CD4-positive, alpha-beta T cell treated with Interleukin-10 for 1 hour (primary cell): ENCODE results near the gene PDGFC.
"Not testable (repeated sequence)": the region's sequence is repeated elsewhere in the genome, so short reads cannot be mapped to it uniquely, and the experiment has no call there.

Experiments
- DNase-seq: peaks from one replicate; pipeline ENCODE4 v3.0.0-alpha.2; 2020

Gene PDGFC

GRCh38 chr4:156949373-156949814, 22.2 kb downstream of the PDGFC start:
- no peak for DNase-seq

DNA sequence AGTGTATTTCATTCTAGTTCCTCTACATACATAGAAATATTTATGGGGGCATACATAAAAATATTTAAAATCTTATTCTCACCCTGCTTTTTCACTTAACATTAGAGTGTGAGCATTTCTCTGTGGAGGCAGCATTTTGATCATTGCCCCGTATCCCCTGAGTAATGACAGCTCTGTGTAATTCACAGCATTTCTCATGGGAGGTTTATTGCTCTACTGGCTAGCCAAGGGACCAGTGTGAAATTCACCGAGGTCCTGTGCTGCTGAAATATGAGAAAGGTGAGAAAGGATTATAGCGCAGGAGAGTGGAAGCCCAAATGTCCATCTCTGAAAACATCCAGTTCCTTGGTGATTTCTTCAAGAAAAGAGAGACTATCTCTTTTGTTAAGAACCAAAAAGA, 22.9 kb downstream of the PDGFC start:
- DNase-seq = no peak

- DNase-seq = no peak
Measured at GRCh38 chr4:156948133-156948532, 23.5 kb downstream of the PDGFC start.

GRCh38 chr4:156946516-156947424, 24.8 kb downstream of the PDGFC start:
- no peak for DNase-seq

- DNase-seq = no peak
Measured at GRCh38 chr4:156945532-156945931, 26.1 kb downstream of the PDGFC start.

DNA sequence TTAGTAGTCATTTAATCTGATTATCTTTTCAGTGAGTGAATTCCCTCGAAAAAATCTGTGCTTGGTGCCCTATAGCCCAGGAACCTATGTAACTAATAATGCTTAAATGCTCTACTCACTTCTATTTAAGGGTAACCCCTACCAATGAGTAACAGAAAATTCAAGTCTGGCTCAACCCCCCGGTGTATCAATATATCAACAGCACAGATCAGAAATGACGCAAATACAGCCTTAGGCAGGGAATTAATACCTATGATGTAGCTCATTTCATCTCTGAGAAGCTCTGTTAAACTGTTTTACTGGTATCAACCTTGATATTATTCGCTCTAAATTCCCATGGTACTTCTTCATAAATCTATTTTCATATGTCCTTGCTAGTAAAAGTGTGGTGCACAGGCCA, 28.6 kb downstream of the PDGFC start:
- DNase-seq = no peak

GRCh38 chr4:156941940-156942548, 29.6 kb downstream of the PDGFC start:
- DNase-seq = no peak

GRCh38 chr4:156939801-156940200, 31.8 kb downstream of the PDGFC start:
- no peak for DNase-seq

- no peak for DNase-seq
Measured at GRCh38 chr4:156939139-156939538, 32.5 kb downstream of the PDGFC start.

GRCh38 chr4:156934259-156934635, 37.4 kb downstream of the PDGFC start:
- no peak for DNase-seq

- no peak for DNase-seq
Measured at GRCh38 chr4:156933633-156934258, 37.9 kb downstream of the PDGFC start.

DNA sequence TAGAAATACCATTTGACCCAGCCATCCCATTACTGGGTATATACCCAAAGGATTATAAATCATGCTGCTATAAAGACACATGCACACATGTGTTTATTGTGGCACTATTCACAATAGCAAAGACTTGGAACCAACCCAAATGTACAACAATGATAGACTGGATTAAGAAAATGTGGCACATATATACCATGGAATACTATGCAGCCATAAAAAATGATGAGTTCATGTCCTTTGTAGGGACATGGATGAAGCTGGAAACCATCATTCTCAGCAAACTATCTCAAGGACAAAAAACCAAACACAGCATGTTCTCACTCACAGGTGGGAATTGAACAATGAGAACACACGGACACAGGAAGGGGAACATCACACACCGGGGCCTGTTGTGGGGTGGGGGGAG, 39.2 kb downstream of the PDGFC start:
- not testable (repeated sequence) for DNase-seq

DNA sequence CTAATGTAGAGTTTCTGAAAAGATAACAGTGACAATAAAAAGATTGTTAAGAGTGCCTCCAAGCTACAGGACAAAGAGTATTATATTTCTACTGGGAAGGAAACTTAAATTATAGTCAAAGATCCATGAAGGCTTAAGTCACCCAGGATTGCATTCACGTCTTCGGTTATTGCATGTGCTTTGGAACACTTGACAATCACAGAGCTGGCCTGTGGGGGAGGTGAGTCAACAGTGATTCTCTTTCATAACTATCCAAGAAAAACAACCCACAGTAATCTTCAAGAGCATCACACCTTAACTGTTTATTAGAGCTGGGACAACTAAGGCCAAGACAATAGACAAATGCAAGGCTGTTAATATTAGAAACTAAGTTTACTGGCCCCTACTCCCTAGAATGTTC, 40.3 kb downstream of the PDGFC start:
- DNase-seq = no peak

GRCh38 chr4:156929386-156930105, 42.1 kb downstream of the PDGFC start:
- DNase-seq = no peak

GRCh38 chr4:156924774-156925315, 46.8 kb downstream of the PDGFC start:
- DNase-seq = no peak

DNA sequence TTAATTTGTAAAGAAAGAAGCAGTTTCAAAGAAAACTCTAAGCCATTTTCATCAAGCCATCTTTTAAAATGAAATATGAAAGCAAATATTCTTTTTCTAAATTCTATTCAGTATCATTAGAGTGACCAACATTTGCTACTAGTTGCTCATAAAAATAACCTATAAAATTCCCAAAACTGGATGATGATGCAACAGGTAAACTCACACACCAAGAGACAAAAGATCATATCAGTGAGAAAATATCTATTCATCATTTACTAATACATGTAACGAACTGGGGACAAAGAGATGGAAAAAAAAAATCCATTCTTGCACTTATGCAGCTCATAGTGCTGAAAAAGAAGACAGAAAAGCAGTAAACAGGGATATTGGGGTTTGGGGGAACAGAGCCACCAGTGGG, 48.1 kb downstream of the PDGFC start:
- no peak for DNase-seq

DNA sequence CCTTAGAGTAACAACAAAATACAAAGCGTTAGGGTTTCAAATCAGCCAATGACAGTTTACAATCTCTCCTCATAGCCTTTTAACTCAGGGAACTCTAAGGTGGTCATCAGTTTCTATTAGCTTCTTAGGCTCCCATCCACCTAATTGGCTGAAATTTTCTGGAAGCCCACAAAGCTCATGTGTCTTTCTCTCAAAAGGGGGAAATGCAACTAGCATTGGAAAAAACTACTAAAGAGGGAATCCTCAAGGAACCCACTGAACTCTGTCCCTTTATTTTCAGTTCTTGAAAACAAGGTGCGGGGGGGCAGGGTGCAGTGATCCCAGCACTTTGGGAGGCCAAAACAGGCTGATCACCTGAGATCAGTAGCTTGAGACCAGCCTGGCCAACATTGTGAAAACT, 56.4 kb downstream of the PDGFC start:
- DNase-seq = no peak

- no peak for DNase-seq
Measured at GRCh38 chr4:156913234-156913633, 58.4 kb downstream of the PDGFC start.

DNA sequence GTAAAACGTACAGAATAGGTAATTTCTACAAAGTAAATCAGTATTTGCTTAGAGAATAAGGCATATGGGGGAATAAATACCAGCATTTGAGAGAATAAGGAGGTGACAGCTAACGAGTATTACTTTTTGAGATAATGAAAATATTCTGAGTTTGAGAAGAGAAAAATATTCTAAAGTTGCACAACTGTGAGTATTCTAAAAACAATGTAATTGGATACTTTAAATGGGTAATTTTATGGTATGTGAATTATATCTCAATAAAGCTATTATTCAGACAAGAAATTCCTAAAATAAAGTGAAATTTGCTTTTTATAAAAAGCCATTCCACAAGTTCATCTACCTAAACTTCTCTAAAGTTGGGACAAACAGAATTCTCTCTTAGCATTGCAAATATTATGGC, 62.6 kb downstream of the PDGFC start:
- no peak for DNase-seq

GRCh38 chr4:156906325-156906724, 65.3 kb downstream of the PDGFC start:
- DNase-seq = no peak

DNA sequence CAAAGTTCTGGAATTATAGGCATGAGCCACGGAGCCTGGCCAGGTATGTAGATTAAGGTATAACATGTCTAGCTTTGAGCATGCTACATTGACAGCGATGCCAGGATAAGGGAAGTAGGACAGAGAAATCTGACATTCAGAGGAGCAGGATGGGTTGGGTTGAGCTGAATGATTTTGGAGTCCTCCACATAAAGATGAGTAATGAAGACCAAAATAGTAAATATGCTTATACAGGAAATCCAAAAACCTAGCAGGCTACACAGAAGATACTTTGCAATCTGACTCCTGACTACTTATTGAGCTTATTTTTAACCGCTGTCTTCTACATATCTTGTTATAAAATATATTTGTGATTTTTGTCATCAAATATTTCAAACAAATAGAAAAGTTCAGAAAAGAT, 69.7 kb downstream of the PDGFC start:
- no peak for DNase-seq

DNA sequence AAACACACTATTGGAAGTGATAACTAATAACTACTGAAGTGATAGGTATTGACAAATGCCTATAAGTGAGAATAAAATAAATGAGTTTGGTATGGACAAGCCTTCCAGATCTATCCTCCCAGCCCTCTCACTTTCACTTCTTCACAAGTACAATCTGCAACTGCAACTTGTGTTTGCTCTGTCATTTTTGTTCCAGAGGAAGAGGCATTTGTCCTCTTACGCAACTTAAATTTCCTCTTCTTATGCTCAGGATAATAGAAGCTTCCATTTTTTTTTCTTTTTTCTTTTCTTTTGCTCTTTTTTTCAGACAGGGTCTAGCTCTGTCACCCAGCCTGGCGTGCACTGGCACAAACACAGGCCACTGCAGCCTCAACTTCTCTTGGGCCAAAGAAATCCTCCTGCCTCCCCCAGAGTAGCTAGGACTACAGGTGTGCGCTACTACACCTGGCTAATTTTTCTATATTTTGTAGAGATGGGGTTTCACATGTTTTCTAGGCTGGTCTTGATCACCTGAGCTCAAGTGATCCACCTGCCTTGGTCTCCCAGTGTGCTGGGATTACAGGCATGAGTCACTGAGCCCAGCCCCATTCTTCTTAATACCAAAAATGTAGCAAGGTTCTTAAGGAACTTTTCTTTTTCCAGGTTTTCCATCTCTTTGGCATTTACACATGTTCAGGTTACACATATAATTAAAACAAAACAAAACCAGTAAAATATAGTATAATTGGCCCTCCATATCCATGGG, 73.1 kb downstream of the PDGFC start:
- DNase-seq = no peak
